Measurements from ENCODE around the gene TMEM130. TPM values are rescaled to one million over a fixed set of nuclear protein-coding genes. Genes with fewer than 3 reads are reported as not detected.

Gene TMEM130
- total RNA-seq, 2 experiments from 2014 or later, result 0.38 TPM; not detected in 1

GRCh38 chr7:98805956-98806838 is 63.6 kb downstream of the TMEM130 start:
- peaks cover 6% of the 10 kb centered on the region for H3K27me3 Mint-ChIP-seq
- peaks cover 4% of the 10 kb centered on the region for H3K9me3 Mint-ChIP-seq
- ATAC-seq (no peak), DNase-seq (no peak)
- POLR2A ChIA-PET, result no interaction called here
- H3K27ac Mint-ChIP-seq, result no peak overlapping the region
- intact Hi-C loops (cut with micrococcal nuclease), result no loop called here
- TF ChIP-seq, protein P1, sequence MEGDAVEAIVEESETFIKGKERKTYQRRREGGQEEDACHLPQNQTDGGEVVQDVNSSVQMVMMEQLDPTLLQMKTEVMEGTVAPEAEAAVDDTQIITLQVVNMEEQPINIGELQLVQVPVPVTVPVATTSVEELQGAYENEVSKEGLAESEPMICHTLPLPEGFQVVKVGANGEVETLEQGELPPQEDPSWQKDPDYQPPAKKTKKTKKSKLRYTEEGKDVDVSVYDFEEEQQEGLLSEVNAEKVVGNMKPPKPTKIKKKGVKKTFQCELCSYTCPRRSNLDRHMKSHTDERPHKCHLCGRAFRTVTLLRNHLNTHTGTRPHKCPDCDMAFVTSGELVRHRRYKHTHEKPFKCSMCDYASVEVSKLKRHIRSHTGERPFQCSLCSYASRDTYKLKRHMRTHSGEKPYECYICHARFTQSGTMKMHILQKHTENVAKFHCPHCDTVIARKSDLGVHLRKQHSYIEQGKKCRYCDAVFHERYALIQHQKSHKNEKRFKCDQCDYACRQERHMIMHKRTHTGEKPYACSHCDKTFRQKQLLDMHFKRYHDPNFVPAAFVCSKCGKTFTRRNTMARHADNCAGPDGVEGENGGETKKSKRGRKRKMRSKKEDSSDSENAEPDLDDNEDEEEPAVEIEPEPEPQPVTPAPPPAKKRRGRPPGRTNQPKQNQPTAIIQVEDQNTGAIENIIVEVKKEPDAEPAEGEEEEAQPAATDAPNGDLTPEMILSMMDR (IDR thresholded peaks at IDR 0.05), result no peak
- H3K36me3 Mint-ChIP-seq (ENCODE audit: low read depth), result no peaks in the 10 kb centered on the region
- no peaks in the 10 kb centered on the region for H3K4me1 Mint-ChIP-seq (ENCODE audit: low read depth)
- no peak overlapping the region for H3K4me3 Mint-ChIP-seq
- CTCF ChIA-PET, result no interaction called here

DNA sequence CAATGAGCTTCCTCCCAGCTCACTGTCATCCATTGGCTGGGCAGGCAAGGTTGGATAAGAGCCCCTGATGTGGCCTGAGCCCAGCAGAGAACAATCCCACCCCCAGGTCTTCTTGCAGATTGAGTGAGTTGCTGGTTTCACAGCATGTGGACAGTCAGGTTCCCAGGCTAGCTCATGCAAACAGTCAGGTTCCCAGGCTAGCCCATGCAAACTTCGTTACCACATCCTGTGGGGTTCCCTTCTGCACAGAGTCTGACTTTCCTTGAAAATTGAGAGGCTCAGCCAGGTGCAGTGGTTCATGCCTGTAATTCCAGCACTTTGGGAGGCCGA is 67.1 kb downstream of the TMEM130 start:
- ChIA-PET CTCF (interaction anchor here (1.0 kb wide), 1 partner anchor 340 kb away, joined by 3 read pairs; no protein-coding TSS in a partner anchor), POLR2A (no interaction called here)
- no peak for DNase-seq
- intact Hi-C loops (cut with micrococcal nuclease), result no loop called here
- no peak for ATAC-seq
- Mint-ChIP-seq H3K4me1 (ENCODE audit: low read depth) (no peaks in the 10 kb centered on the region), H3K9me3 (peaks cover 6% of the 10 kb centered on the region), H3K27ac (no peak overlapping the region), H3K27me3 (peaks cover 7% of the 10 kb centered on the region), H3K4me3 (no peak overlapping the region), H3K36me3 (ENCODE audit: low read depth) (no peaks in the 10 kb centered on the region)
- TF ChIP-seq, protein P1 (IDR thresholded peaks at IDR 0.05), result no peak

DNA sequence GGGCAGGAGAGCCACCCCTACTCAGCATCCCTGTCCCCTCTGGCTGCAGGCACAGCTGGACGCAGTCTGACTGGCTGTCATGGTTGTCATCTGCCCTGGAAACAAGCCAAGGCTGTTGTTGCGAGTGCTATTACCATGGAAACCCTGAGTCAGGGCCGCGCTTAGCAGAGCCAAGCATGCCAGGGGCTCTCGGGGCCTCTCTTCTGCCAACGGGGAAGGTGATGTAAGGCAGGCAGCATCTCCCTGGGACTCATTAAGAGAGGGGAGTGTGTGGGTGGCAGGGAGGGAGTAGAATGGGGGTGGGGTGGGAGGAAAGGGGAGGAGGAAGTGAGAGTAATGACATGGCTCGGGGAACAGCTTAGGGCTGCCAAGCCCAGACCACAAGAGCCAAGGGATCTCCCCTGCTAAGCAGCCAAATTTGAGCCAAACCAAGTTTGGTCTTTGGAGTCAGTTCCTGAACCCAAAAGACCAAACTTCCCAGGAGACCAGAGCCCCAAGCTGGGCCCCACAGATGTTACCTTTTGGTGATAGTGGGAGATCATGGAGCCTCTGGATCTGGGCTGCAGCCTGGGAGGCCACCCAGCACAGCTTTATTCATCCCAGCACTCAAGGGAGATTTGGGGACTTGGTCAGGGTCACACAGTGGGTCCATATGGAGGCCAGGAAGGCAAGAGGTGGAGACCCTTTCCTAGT is 67.6 kb downstream of the TMEM130 start:
- DNase-seq (peak; percentile 62), ATAC-seq (peak; percentile 80)
- H3K9me3 Mint-ChIP-seq, result peaks cover 6% of the 10 kb centered on the region
- no peak overlapping the region for H3K4me3 Mint-ChIP-seq
- H3K27ac Mint-ChIP-seq, result no peak overlapping the region
- ChIA-PET POLR2A (no interaction called here), CTCF (interaction anchor here (1.0 to 1.3 kb wide), 2 partner anchors 29 to 340 kb away, joined by 3 read pairs; no protein-coding TSS in a partner anchor)
- intact Hi-C loops (cut with micrococcal nuclease), result no loop called here
- TF ChIP-seq, protein P1 (IDR thresholded peaks at IDR 0.05), result no peak
- H3K27me3 Mint-ChIP-seq, result peaks cover 6% of the 10 kb centered on the region
- H3K36me3 Mint-ChIP-seq (ENCODE audit: low read depth), result no peaks in the 10 kb centered on the region
- H3K4me1 Mint-ChIP-seq (ENCODE audit: low read depth), result no peaks in the 10 kb centered on the region

GRCh38 chr7:98800996-98801395 is 68.8 kb downstream of the TMEM130 start:
- Mint-ChIP-seq H3K9me3 (peaks cover 6% of the 10 kb centered on the region), H3K4me1 (ENCODE audit: low read depth) (peaks cover 2% of the 10 kb centered on the region), H3K27ac (no peak overlapping the region), H3K36me3 (ENCODE audit: low read depth) (no peaks in the 10 kb centered on the region), H3K4me3 (no peak overlapping the region), H3K27me3 (peaks cover 6% of the 10 kb centered on the region)
- ChIA-PET POLR2A (no interaction called here), CTCF (interaction anchor here (1.3 kb wide), 1 partner anchor 30 kb away, joined by 3 read pairs; no protein-coding TSS in a partner anchor)
- intact Hi-C loops (cut with micrococcal nuclease), result no loop called here
- no peak for DNase-seq
- ATAC-seq, result no peak
- TF ChIP-seq, protein P1 (IDR thresholded peaks at IDR 0.05), result no peak

- intact Hi-C loops (cut with micrococcal nuclease), result no loop called here
- no peak overlapping the region for H3K27ac Mint-ChIP-seq
- ATAC-seq, result no peak
- DNase-seq, result no peak
- peaks cover 2% of the 10 kb centered on the region for H3K4me1 Mint-ChIP-seq (ENCODE audit: low read depth)
- ChIA-PET POLR2A (no interaction called here), CTCF (no interaction called here)
- H3K36me3 Mint-ChIP-seq (ENCODE audit: low read depth), result no peaks in the 10 kb centered on the region
- H3K9me3 Mint-ChIP-seq, result peaks cover 8% of the 10 kb centered on the region
- no peak overlapping the region for H3K4me3 Mint-ChIP-seq
- TF ChIP-seq, protein P1 (IDR thresholded peaks at IDR 0.05), result no peak
- H3K27me3 Mint-ChIP-seq, result peaks cover 2% of the 10 kb centered on the region
Measured at GRCh38 chr7:98797150-98797549, 72.7 kb downstream of the TMEM130 start.

All from activated CD8-positive, alpha-beta T cell treated with anti-CD3 and anti-CD28 coated beads for 36 hours (primary cell).